B cell (primary cell): ENCODE data around the gene CLK2. TPM values are rescaled to one million over a fixed set of nuclear protein-coding genes. Genes with fewer than 3 reads are reported as not detected.

Source experiments
- ATAC-seq: fragments of 200-7000 bp; cut with Tn5 transposase; one replicate; pipeline ENCODE4 v1.10.0; 2021; ENCODE audit warnings: low read depth, mild to moderate bottlenecking, moderate number of reproducible peaks, moderate library complexity
- CTCF ChIA-PET: fragments of 350-600 bp; sonication (Branson Sonifier 250); formaldehyde crosslinking; loops from one replicate; lab custom pipeline; 2021; ENCODE audit warnings: antibody characterized with exemption, inconsistent platforms; lab: Charles Lee
- POLR2A ChIA-PET: fragments of 350-600 bp; sonication (Branson Sonifier 250); formaldehyde crosslinking; loops from one replicate; lab custom pipeline; 2021; ENCODE audit warnings: antibody characterized with exemption; lab: Charles Lee
- DNase-seq: peaks from one replicate; pipeline ENCODE4 v3.0.0; 2013
- H2AFZ ChIP-seq: 2 replicates; pipeline ENCODE4 v1.6.1; 2012; ENCODE audit warnings: mild to moderate bottlenecking, low read depth, low read length; ENCODE audit not compliant: insufficient read depth, poor library complexity, severe bottlenecking
- H3K27ac ChIP-seq, 2 donors: 1 replicate in 1 of 2; 2 replicates in 1 of 2; pipeline ENCODE4 v1.5.1; 2012 to 2013; ENCODE audit warnings: low read length in 2 of 2, mild to moderate bottlenecking in 2 of 2, moderate library complexity in 1 of 2
- H3K27me3 ChIP-seq, 4 experiments: fragments of 200-600 bp in 1 of 4; sonication (generic) in 1 of 4; replicated peaks in 1 of 4; 1 replicate in 2 of 4; 2 replicates in 2 of 4; pipeline versions ENCODE4 v1.6.1 to v1.7.0; 2013 to 2016; ENCODE audit warnings: low read length in 3 of 4, mild to moderate bottlenecking in 2 of 4, mixed read lengths in 1 of 4, moderate library complexity in 1 of 4; ENCODE audit not compliant: insufficient read depth in 4 of 4, control insufficient read depth in 3 of 4; ENCODE audit errors: control extremely low read depth in 1 of 4
- H3K36me3 ChIP-seq, 2 experiments: replicated peaks in 1 of 2; 1 replicate in 1 of 2; 2 replicates in 1 of 2; pipeline versions ENCODE4 v1.6.1 to v1.7.1; 2013; ENCODE audit warnings: low read length in 1 of 2; ENCODE audit not compliant: insufficient read depth in 2 of 2, control insufficient read depth in 1 of 2; ENCODE audit errors: control extremely low read depth in 1 of 2, extremely low read depth in 1 of 2
- H3K4me1 ChIP-seq, 2 donors: fragments of 200-600 bp in 1 of 2; sonication (generic) in 1 of 2; 1 replicate in 1 of 2; 2 replicates in 1 of 2; pipeline versions ENCODE4 v1.5.1 to v1.6.1; 2013 to 2017; ENCODE audit warnings: low read length in 2 of 2; ENCODE audit not compliant: control insufficient read depth in 2 of 2, insufficient read depth in 2 of 2
- H3K4me2 ChIP-seq: replicated peaks from 2 replicates; pipeline ENCODE3; 2012; ENCODE audit warnings: mild to moderate bottlenecking, low read depth, low read length; ENCODE audit not compliant: poor library complexity, severe bottlenecking
- H3K4me3 ChIP-seq, 5 experiments: fragments of 200-600 bp in 1 of 5; sonication (generic) in 1 of 5; 1 replicate in 3 of 5; 2 replicates in 2 of 5; pipeline versions ENCODE4 v1.5.1 to v1.7.0; 2011 to 2016; ENCODE audit warnings: low read length in 4 of 5, mild to moderate bottlenecking in 4 of 5, low read depth in 2 of 5, control low read depth in 1 of 5, moderate library complexity in 1 of 5; ENCODE audit not compliant: insufficient read depth in 1 of 5; ENCODE audit errors: control extremely low read depth in 1 of 5, extremely low read depth in 1 of 5
- H3K79me2 ChIP-seq: fragments of 200-600 bp; sonication (generic); one replicate; pipeline ENCODE4 v1.6.0; 2016; ENCODE audit warnings: low read length; ENCODE audit not compliant: control insufficient read depth, insufficient read depth
- H3K9ac ChIP-seq: fragments of 200-600 bp; sonication (generic); 2 replicates; pipeline ENCODE4 v1.6.1; 2017; ENCODE audit warnings: mild to moderate bottlenecking, low read length, moderate library complexity
- H3K9me3 ChIP-seq, 3 donors: one replicate each; pipeline versions ENCODE4 v1.6.1 to v1.7.1; 2013; ENCODE audit warnings: low read length in 2 of 3; ENCODE audit not compliant: control insufficient read depth in 2 of 3, insufficient read depth in 1 of 3; ENCODE audit errors: control extremely low read depth in 1 of 3
- H4K20me1 ChIP-seq: 2 replicates; pipeline ENCODE4 v1.6.0; 2012; ENCODE audit warnings: mild to moderate bottlenecking, low read length; ENCODE audit not compliant: insufficient read depth, control insufficient read depth, poor library complexity, severe bottlenecking
- H3K27ac Mint-ChIP-seq: one replicate; pipeline ENCODE4 v1.8.0; 2021; ENCODE audit warnings: mixed read lengths
- H3K27me3 Mint-ChIP-seq: one replicate; pipeline ENCODE4 v1.8.0; 2021; ENCODE audit warnings: mixed read lengths
- H3K4me1 Mint-ChIP-seq: one replicate; pipeline ENCODE4 v1.8.0; 2021; ENCODE audit warnings: mixed read lengths
- H3K4me3 Mint-ChIP-seq: one replicate; pipeline ENCODE4 v1.8.0; 2021; ENCODE audit warnings: mixed read lengths
- H3K9me3 Mint-ChIP-seq: one replicate; pipeline ENCODE4 v1.8.0; 2022; ENCODE audit warnings: mixed read lengths; ENCODE audit not compliant: insufficient read depth
- EZH2 ChIP-seq: IDR thresholded peaks from 2 replicates; pipeline ENCODE4 v1.6.1; 2012; ENCODE audit warnings: borderline replicate concordance, low read depth, mild to moderate bottlenecking, moderate library complexity, low read length; ENCODE audit not compliant: insufficient read depth, poor library complexity, severe bottlenecking
- WGBS: methylation state at CpG from one replicate; pipeline ENCODE4 v1.1.5; 2013; ENCODE audit warnings: missing lambda C conversion rate; ENCODE audit not compliant: insufficient coverage; 5-methylcytosine and 5-hydroxymethylcytosine counted together
- intact Hi-C: fragments of 100-400 bp; cut with micrococcal nuclease; formaldehyde crosslinking; loops from one replicate; pipeline ENCODE4 v1.10.0; 2022
- polyA plus RNA-seq: library from polyadenylated mRNA; depleted of rRNA; stranded (reverse); fragments of >200 nt; gene quantifications from 2 replicates; pipeline ENCODE4 v1.2.3, GENCODE V29; 2012
- total RNA-seq, 2 donors: library from RNA; stranded (reverse); fragments of 120-200 nt in 1 of 2; gene quantifications; 1 replicate in 1 of 2; 2 replicates in 1 of 2; pipeline versions ENCODE4 v1.2.3 to v1.2.4, GENCODE V29; 2013 to 2022
- TF ChIP-seq, protein P1 (sequence below): fragments of 200-600 bp; IDR thresholded peaks from one replicate; pipeline ENCODE4 v1.8.0; 2022; ENCODE audit warnings: antibody characterized with exemption, mild to moderate bottlenecking

The CLK2 gene
- total and polyA plus RNA-seq, 2 donors (not counting 1 experiment from before 2014, with no cell fraction given) = 152 to 161 TPM

DNA sequence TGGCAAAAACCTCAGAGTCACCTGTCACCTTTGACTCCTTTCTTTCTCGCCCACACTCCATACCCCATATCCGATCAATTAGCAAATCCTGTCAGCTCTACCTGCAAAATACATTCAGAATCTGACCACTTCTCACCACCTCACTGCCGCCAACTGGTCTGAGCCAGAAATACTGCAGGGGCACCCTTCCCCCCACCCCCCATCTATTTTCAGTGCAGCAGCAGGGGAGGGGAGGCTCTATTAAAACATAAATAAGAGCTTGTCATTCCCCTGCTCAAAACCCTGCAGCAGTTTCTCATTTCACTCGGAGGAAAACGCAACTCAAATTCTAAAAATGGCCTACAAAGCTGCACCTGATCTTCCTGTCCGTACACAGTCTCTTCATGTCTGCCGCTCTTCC is 24.1 kb upstream of the CLK2 start:
- Histone ChIP-seq H3K4me1 (peaks cover 7 to 10% of the 10 kb centered on the region in 2 donors), H3K36me3 (no peaks in the 10 kb centered on the region), H4K20me1 (no peaks in the 10 kb centered on the region), H3K27ac (no peak overlapping the region), H3K9me3 (peaks cover 0 to 2% (median 0%) of the 10 kb centered on the region in 3 donors), H3K27me3 (peaks cover 0 to 26% (median 15%) of the 10 kb centered on the region in 4 experiments), H2AFZ (no peak overlapping the region), H3K4me2 (no peak overlapping the region), H3K4me3 (no peak overlapping the region), H3K79me2 (no peaks in the 10 kb centered on the region), H3K9ac (no peak overlapping the region)
- Mint-ChIP-seq H3K9me3 (no peaks in the 10 kb centered on the region), H3K4me3 (no peak overlapping the region), H3K27ac (no peak overlapping the region), H3K4me1 (peaks cover 10% of the 10 kb centered on the region), H3K27me3 (peaks cover 33% of the 10 kb centered on the region)
- intact Hi-C loops = no loop called here
- ATAC-seq = no peak
- no peak for DNase-seq
- ChIA-PET CTCF (interaction anchor here (1.6 kb wide), 1 partner anchor 47 kb away, joined by 5 read pairs; no protein-coding TSS in a partner anchor), POLR2A (no interaction called here)
- 72% methylated on average over 6 of the region's 7 CpGs for WGBS
- TF ChIP-seq, protein P1, sequence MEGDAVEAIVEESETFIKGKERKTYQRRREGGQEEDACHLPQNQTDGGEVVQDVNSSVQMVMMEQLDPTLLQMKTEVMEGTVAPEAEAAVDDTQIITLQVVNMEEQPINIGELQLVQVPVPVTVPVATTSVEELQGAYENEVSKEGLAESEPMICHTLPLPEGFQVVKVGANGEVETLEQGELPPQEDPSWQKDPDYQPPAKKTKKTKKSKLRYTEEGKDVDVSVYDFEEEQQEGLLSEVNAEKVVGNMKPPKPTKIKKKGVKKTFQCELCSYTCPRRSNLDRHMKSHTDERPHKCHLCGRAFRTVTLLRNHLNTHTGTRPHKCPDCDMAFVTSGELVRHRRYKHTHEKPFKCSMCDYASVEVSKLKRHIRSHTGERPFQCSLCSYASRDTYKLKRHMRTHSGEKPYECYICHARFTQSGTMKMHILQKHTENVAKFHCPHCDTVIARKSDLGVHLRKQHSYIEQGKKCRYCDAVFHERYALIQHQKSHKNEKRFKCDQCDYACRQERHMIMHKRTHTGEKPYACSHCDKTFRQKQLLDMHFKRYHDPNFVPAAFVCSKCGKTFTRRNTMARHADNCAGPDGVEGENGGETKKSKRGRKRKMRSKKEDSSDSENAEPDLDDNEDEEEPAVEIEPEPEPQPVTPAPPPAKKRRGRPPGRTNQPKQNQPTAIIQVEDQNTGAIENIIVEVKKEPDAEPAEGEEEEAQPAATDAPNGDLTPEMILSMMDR = no peak
- no peak for TF ChIP-seq EZH2

DNA sequence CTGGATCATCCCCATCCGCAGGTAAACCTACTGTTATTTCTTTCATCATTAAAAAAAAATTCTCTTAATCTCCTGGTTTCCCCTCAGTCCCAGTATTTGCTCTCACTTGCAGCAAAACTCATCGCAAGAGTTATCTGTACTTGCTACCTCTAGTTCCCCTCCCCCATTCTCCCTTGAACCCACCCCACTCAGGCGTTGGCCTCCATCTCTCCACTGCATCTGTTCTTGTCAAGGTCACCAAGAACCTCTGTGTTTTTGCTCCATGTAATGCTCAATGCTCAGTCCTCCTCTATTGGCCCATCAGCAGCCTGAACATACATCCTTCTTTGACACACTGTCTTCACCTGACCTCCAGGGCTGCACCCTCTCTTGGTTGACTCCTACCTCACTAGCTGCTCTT is 23.4 kb upstream of the CLK2 start:
- H3K9ac ChIP-seq = no peak overlapping the region
- TF ChIP-seq, protein P1 = no peak
- TF ChIP-seq EZH2 = no peak
- peaks cover 10% of the 10 kb centered on the region for H3K4me1 Mint-ChIP-seq
- H3K79me2 ChIP-seq = no peaks in the 10 kb centered on the region
- H3K4me1 ChIP-seq = peaks cover 7 to 10% of the 10 kb centered on the region in 2 donors
- ATAC-seq (no peak), DNase-seq (no peak)
- no peak overlapping the region for H3K4me3 ChIP-seq
- no peak overlapping the region for H3K27ac Mint-ChIP-seq
- peaks cover 0 to 26% (median 15%) of the 10 kb centered on the region in 4 experiments for H3K27me3 ChIP-seq
- H2AFZ ChIP-seq = no peak overlapping the region
- H3K36me3 ChIP-seq = no peaks in the 10 kb centered on the region
- H3K9me3 ChIP-seq = peaks cover 0 to 2% (median 0%) of the 10 kb centered on the region in 3 donors
- intact Hi-C loops = no loop called here
- no peak overlapping the region for H3K4me2 ChIP-seq
- no peaks in the 10 kb centered on the region for H4K20me1 ChIP-seq
- H3K27ac ChIP-seq = no peak overlapping the region
- POLR2A ChIA-PET = no interaction called here
- CTCF ChIA-PET = interaction anchor here (1.6 kb wide), 1 partner anchor 46 kb away, joined by 5 read pairs; no protein-coding TSS in a partner anchor
- H3K4me3 Mint-ChIP-seq = no peak overlapping the region
- H3K27me3 Mint-ChIP-seq = peaks cover 34% of the 10 kb centered on the region
- no peaks in the 10 kb centered on the region for H3K9me3 Mint-ChIP-seq
- 95% methylated on average over 3 of the region's 3 CpGs for WGBS
